HG03571 (cell line): ENCODE data around the gene ERICH6B.

Experiments
- ATAC-seq: cut with Tn5 transposase; IDR thresholded peaks from one replicate; pipeline ENCODE4 v1.9.1; 2021; ENCODE audit not compliant: unreplicated experiment

The ERICH6B gene

DNA sequence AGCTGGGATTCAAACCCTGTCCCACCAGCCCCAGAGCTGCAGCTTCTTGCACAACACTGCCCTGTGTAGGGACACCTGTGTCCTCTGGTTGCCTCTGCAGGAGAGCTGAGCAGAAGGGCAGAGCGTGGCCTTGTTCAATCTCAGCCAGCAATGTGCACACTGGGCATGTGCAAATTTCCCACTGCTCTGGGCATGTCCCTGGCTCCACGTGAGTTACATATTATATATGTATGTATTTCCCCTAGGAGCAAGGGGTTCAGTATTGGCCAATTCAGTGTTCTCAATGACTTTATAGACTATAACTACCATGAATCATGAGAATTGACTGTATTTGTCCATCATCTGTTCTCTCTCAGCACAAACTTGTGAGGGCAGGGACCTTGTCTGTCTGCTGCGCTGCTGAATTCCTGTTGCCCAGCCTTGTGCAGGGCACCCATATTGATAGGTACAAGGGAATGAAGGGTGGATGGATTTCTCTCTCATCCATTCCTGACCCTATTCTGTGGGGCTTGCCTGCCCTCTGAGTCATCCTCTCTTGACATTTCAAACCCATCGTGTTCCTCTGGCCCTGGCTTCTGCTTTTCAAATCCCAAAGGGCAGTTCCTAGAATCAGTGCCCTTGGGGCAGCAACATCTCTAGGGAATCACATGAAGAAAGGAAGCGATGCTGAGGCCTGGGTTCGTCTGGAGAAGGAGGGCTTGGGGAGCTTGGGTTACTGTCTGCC is 69.7 kb downstream of the ERICH6B start:
- ATAC-seq: no peak

DNA sequence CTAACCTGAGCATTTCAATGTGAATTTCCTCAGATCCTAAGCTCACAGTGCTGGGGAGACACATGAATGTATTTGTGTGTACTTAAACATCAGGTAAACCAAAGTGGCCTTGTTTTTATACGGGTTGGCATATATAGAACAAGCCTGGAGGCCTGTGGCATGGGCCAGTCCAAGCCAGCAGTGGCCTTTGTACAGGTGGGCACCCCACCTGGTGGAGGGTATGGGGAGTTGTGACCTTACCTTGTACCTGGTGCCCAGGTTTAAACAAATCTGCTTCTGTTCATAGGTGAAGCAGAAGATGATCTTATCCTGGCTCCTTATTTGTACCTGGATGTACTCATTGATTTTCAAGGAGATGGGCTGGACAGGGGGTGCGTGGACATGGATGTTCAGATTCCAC is 71.0 kb downstream of the ERICH6B start:
- ATAC-seq: no peak

DNA sequence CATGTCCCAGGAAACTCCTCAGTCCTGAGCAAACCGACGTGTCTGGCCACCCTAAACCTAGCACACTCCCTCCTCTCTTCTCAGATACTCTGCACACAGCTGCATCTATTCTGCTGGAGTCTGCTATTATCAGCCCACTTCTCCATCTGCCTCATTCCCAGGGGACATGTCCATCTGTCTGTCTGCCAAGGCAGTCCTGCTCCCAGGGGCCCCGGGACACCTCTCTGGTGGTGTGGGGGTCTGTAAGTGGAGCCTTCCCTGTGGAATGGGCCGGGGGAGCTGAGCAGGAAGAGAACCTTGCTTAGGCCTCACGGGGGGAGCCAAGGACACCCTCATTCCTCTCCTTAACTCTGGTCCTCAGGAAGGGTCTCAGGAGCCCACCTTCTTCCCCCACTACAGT is 72.7 kb downstream of the ERICH6B start:
- ATAC-seq: no peak

DNA sequence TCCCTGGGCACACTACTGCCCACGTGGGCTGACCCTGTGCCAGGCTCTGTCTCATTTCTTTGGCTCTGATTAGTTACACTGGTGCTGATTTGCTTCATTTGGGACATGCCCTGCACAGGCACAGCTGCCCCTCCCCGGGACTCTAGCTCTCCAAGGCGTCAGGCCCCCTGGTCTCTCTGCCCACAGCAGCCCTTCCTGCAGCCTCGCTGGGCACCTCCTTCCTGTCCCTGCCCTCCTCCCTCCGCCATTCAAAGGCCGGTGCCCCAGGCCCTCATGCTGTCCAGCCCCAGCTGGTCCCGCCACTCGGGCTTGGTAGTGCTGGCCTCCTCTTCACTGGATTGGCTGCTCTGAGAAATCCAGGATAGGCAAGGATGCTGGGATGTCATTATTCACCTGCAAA is 73.1 kb downstream of the ERICH6B start:
- ATAC-seq: no peak

DNA sequence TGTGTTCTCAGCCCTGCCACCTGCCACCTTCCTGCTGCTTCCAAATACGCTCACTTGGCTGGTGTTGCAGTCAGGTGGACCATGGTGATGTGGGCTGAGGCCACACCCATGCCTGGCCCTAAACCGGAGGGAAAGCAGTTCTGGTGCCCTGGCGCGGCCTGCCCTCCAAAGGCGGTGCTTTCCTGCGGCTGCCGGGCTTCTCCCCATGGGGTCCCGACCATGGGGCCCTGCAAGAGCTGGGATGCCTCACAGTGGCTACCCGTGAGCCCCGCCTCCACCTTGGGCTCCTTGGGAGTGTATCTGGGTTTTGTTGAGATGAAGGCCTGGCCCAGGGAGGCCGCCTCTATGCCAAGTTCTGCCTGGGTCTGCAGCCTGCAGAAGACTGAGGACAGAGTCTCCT is 73.7 kb downstream of the ERICH6B start:
- ATAC-seq: no peak

DNA sequence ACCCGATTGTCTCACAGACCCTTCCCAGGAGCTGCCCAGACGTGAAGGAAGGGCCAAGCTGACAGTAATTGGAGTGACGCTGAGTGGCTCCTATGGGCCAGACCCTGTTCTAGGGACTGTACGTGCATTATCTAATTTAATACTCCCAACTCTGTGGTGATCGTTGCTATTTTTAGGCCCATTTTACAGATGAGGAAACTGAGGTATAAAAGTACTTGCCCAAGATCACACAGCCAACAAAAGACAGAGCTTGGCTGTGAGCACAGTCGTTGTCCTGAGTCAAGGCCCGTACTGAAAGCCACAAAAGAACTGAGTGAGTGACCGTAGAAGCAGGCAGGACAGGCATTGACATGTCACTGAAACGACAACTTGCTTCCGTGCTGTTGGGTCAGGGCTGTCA is 74.7 kb downstream of the ERICH6B start:
- ATAC-seq: no peak

DNA sequence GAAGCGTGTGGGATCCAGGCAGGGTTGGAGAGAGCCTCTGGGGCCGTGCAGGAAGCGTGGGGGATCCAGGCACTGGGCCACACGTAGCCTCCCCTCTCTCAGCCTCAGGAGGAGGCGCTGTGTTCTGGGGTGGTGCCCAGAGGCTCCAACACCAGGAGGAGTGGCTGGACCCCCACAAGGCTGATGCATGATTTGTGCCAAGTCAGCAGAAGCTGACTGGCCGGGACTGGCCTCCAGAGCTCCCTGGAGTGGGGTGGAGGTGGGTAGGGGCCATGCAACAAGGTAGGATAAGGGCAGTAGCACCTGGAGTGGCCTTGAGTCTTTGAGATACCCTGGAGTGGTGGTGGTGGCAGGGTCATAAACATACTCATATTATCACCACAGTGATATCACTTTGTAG is 75.3 kb downstream of the ERICH6B start:
- ATAC-seq: no peak

DNA sequence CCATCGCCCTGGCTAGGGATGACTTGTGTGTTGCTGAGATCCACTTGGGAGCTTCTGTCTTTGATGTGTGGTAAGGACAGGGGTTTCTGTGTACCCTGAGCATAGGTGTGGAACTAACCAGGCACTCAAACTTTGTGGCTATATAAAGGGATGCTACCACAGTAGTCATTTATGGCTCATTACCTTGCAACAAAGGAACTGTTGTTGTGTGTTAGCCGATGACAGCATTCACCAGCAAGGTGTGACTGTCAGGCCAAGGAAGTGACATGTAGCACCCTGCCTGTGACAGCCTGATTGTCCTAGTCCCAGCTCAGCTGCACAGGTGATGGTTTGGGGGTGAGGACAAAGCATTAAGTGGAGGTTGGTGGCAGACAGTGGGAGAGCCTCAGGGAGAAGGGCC is 77.2 kb downstream of the ERICH6B start:
- ATAC-seq: no peak

DNA sequence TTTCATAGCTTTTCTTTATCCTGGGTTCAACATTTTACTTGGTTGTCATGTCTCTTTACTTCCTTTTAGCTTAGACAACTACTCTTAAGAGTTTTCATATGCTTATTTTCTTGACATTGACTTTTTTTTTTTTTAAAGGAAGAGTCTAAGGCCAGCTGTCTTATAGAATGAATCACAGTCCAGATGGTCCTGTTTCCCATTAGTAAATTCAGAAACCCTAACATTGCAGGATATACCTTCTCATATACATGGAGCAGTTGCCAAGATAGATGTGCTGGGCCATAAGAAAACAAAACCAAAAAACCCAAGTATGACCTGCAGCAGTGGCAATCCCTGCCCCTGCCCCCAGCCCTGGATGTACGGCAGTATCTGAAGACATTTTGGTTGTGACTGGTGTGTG is 78.0 kb downstream of the ERICH6B start:
- ATAC-seq: no peak

DNA sequence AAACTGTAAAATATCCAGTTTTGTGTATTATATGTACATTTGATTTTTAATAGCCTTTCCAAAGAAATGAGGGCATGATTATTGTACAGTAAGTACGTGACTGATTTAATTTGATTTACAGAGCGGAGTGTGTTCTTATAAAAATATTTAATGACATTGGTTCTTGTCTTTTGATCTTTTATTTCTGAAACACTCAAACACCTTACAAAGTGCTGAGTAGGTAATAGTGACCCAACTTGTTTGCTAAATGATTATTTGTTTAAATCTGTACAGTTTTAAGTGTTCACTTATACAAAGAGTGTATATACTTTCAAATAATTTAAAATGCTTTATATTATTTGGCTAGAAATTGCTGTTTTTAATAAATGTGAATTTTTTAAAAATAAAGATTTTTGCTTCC is 79.3 kb downstream of the ERICH6B start:
- no peak for ATAC-seq

DNA sequence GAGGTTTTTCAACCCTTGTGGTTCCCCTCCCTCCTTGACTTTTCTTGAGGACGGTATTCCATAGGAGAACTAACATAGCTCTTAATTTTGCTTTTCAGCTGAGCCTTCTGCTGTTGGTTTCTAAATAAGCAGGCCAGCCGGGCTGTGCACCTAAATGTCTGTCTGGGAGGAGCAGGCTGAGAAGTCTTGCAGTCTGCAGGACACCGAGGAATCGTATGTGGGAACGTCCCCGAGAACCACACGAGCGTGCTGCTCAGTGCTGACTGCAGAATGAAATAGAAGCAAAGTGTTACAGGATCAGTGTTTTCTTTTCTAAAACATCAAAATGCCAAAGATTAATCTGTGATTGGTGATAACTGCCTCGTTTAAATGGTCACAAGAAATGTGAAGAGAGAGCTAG is 80.9 kb downstream of the ERICH6B start:
- no peak for ATAC-seq

DNA sequence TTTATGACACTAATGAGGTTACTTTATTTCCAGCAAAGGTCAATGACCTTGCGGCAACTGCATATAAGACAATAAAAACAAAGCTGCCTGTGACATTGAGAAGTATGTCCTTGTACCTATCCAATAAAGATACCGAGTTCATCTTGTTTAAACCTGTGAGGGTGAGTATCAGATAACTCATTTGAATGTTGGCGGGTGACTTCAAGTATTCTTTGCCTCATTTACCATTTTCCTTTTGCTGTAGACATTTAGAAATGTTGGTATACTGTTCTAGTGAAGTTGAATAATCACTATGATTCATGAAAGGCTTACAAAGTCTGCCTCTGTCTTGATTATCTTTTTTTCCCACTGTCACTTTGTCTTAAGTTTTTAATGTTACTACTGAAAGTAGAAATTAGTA is 85.8 kb downstream of the ERICH6B start:
- no peak for ATAC-seq

DNA sequence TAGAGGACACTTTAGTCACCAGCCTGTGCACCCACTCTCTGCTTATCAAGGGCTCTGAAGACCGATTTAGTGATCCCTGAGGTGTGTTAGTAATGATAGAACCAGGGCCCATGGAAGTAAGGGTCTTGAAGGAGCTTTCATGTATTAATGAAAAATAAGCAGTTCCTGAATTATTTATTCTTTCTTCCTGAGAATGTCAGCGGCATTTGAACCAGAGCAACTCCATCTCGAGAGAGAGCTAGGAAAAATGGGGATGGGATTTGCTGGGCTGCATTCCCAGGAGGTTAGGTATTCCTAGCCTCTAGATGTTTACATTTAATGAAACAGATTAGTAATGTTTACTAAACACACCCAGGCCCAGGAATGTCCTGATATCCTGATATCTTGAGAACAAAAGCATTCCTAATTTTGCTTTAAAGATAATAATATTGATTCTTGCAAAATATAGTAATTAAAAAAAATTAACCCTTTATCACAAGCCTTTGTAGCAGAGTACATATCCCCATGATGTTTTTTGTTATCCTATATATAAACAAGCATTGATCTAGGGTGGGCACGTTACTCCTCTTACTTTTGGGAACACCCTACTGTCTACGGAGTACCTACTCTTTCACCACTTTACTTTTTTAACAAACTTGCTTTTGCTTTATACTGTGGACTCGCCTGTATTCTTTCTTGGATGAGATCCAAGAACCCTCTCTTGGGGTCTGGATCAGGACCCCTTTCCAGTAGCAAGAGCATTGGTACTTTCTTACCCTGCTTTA is 87.7 kb downstream of the ERICH6B start:
- no peak for ATAC-seq

DNA sequence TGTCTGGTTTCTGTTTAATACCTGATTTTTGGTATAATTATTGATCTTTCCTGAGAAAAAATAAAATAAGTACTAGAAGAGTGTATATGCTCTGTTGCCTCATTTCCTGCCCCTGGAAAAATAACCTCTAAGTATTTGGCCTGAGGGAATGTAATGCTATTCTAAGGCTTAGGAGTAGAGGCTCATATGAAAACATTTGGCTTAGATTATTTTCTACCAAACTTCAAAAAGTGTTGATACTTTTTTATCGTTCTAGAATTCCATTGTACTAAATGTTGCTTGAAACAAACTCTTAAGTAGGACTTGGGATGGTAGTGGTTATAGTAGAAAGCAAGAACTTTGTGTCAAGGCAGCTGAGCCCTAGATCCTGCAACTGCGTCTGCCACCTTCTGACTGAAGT is 93.0 kb downstream of the ERICH6B start:
- ATAC-seq: no peak

DNA sequence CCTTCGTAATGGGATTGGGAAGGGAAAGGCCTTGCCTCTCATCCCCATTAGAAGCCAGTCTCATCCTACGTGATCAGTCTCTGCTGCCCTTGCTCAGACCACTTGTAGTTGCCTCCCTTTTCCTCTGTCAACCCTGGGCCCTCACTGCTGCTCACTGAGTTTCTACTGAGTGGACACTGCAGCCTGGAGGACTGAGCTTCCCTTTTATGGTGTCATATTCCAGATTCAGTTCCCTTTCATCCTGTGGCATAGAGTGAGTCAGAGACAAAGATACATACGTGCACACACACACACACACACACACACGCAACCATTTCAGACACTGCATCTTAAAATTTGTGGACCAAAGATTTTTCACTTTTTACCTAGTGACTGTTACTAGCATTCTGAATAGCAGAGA is 94.2 kb downstream of the ERICH6B start:
- no peak for ATAC-seq

DNA sequence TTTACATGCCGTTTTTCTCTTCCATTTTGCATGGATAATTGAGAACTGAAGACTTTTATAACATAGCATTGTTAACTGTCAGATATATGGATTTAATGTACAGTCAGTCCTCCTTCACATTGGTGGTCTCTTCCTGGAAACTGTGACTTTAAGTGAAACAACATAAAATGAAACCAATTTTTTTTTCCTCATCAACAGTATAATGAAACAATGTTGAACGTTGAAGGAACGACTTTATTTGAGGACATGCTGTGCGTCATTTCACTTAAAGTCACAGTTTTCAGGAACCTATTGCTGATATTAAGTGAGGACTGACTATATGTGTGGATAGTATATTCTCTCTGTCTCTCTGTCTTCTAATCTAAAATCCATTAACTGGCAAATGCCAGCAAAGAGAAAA is 96.0 kb downstream of the ERICH6B start:
- no peak for ATAC-seq

DNA sequence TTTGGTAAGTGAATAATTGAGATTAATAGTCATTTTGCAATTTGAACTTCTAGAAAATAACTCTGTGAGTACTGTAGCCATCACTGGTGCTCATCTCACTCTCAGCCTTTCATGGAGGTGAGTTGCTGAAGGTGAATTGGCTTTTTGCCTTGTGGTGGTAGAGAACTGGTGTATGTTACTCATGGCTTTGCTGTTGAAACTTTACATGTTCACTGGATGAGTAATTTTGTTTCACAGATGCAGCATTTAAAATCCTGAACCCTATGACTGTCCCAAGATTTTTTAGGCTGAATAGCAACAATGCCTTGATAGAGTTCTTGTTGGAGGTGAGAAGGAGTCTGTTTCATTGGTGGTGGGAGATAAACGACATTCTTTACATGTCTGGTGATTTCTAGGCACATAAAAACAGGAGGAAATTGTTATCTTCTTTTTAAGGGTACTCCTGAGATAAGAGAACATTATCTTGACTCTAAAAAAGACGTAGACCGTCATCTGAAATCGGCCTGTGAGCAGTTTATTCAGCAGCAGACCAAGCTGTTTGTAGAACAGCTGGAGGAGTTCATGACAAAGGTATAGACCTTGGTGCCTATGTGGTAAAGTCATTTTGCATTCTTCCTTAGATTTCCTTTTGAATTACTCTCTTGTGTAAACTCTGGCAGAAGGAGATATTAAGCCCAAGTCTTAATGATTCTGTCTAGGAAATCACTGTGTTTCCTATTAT is 96.9 kb downstream of the ERICH6B start:
- no peak for ATAC-seq

DNA sequence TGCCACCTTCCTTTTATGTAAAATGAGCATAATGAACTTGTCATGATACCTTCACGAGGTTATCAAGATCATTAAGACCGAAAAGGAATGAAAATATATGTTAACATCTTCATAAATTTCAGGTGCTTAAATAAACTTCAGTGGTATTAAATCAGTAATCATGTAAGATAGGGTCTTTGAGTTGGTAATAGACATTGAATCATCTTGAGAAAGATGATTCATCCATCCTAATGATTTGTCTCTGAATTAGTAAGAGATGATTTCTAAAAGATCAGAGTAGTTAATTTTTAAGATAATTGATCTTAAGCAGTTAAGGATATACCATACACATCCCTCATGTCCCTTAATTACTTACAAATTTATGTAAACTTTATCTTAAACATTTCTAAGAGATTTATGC is 98.8 kb downstream of the ERICH6B start:
- no peak for ATAC-seq

DNA sequence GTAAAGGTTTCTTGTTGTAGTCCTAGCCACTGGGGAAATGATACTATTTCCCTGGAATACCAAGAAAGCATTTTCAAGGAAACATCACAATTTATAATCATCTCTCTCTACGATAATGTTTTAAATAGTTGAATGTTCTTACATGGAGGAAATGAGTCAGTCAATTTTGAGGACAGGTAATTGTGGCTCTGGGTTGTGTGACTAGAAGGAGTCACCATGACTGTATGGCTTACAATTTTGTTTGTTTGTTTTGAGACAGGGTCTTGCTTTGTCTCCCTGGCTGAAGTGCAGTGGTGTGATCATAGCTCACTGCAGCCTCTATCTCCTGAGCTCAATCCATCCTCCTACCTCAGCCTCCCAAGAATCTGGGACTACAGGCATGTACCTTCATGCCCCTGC is 103.4 kb downstream of the ERICH6B start:
- ATAC-seq: no peak

DNA sequence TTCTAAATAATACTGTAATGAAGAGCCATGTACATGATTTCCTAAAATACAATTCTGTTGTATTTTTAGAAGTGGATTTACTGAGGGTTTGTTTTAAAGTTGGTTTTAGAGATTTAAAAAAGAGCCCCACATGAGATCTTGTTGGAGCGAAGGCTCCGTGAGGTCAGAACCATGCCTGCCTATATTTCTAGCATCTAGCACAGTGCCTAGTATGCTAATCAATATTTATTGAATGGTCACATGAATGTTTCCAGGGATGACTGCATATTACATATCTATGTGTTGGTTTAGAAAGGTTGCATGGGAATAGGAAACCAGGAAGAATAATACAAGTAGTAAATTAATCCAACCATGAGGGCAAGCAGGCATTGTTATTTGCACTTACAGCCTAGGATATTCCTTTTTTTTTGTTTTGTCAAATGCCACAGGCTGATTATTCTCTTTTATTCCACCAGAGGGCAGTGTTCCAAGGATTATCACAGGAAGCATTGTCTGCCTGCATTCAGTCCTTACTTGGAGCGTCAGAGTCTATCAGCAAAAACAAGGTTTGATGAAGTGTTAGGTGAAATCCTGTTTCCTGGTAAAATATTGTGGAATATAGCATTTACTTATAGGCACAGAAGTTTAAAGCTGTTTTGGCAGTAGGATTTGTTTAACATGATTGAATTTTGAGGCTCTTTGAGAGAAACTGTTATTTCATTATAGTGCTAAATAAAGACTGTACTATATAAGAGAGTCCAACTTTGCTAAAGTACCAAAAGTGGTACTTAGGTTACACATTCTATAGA is 104.0 kb downstream of the ERICH6B start:
- no peak for ATAC-seq

DNA sequence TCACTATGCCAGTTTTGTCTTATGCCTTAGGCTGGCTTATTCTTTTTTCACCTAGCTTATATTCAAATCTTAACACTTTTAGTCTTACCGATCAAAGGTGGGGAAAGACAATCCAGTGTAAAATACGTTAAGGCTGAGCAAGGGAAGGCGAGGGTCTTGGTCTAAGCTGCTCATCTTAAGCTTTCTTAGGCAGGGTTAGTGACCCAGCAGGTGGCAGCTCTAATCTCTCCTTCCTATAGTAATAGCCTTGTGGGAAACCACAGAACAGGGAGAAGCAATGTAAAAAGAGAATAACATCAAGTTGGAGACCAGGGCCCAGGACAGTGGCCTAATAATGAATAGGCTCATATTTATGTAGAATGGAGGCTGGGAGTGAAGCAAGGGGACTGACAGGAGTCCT is 104.9 kb downstream of the ERICH6B start:
- ATAC-seq: no peak
